SK-N-SH (cell line): ENCODE measurements around the gene TMED8. TPM values are rescaled to one million over a fixed set of nuclear protein-coding genes. Genes with fewer than 3 reads are reported as not detected.
"Not testable (repeated sequence)": the region's sequence is repeated elsewhere in the genome, so short reads cannot be mapped to it uniquely, and the experiment has no call there.

ENCODE experiments used
- CTCF ChIA-PET: fragments of 300-600, 350-600 bp; formaldehyde crosslinking; extraction: SDS; loops from one replicate; lab custom pipeline; 2021; lab: Yijun Ruan, JAX
- POLR2A ChIA-PET: fragments of 350-600 bp; sonication (Branson Sonifier 250); formaldehyde crosslinking; extraction: SDS; loops from one replicate; lab custom pipeline; 2020; ENCODE audit warnings: antibody characterized with exemption, inconsistent platforms; lab: Yijun Ruan, JAX
- DNase-seq: peaks from one replicate; pipeline ENCODE4 v3.0.0; 2012
- H2AFZ ChIP-seq: fragments of 200-600 bp; sonication (generic); 2 replicates; pipeline ENCODE4 v1.8.1; 2016; ENCODE audit warnings: antibody characterized with exemption, mild to moderate bottlenecking, low read depth
- H3F3A ChIP-seq: fragments of 200-600 bp; sonication (generic); replicated peaks from 2 replicates; pipeline ENCODE3; 2016; ENCODE audit warnings: antibody characterized with exemption, mild to moderate bottlenecking; ENCODE audit not compliant: insufficient read depth
- H3K27ac ChIP-seq, 2 experiments: fragments of 200-500 bp in 1 of 2; fragments of 200-600 bp in 1 of 2; sonication (Bioruptor generic) in 1 of 2; sonication (generic), shearing (Covaris generic) in 1 of 2; 2 replicates each; pipeline versions ENCODE4 v1.5.1 to v1.6.1; 2014 to 2016; ENCODE audit warnings: low read depth in 2 of 2, inconsistent platforms in 1 of 2, low read length in 1 of 2, mild to moderate bottlenecking in 1 of 2, mixed read lengths in 1 of 2
- H3K27me3 ChIP-seq: fragments of 200-600 bp; sonication (generic), shearing (Covaris generic); 2 replicates; pipeline ENCODE4 v1.6.1; 2016; ENCODE audit warnings: mixed run types; ENCODE audit not compliant: insufficient read depth
- H3K36me3 ChIP-seq, 2 experiments: fragments of 200-500 bp in 1 of 2; fragments of 200-600 bp in 1 of 2; sonication (Bioruptor generic) in 1 of 2; sonication (generic) in 1 of 2; replicated peaks in 1 of 2; 2 replicates each; pipeline versions ENCODE3 to v1.5.1; 2014 to 2016; ENCODE audit warnings: low read length in 1 of 2, mild to moderate bottlenecking in 1 of 2; ENCODE audit not compliant: insufficient read depth in 2 of 2, control insufficient read depth in 1 of 2
- H3K4me1 ChIP-seq, 2 experiments: fragments of 200-500 bp in 1 of 2; fragments of 200-600 bp in 1 of 2; sonication (Bioruptor generic) in 1 of 2; sonication (generic), shearing (Covaris generic) in 1 of 2; 2 replicates each; pipeline versions ENCODE4 v1.5.1 to v1.6.1; 2014 to 2016; ENCODE audit warnings: low read depth in 1 of 2, low read length in 1 of 2, mixed run types in 1 of 2; ENCODE audit not compliant: insufficient read depth in 2 of 2, control insufficient read depth in 1 of 2
- H3K4me2 ChIP-seq: fragments of 200-600 bp; sonication (generic), shearing (Covaris generic); 2 replicates; pipeline ENCODE4 v1.6.1; 2017; ENCODE audit warnings: mixed run types
- H3K4me3 ChIP-seq, 2 experiments: fragments of 200-500 bp in 1 of 2; fragments of 200-600 bp in 1 of 2; sonication (Bioruptor generic) in 1 of 2; sonication (generic), shearing (Covaris generic) in 1 of 2; 2 replicates each; pipeline versions ENCODE4 v1.5.1 to v1.8.1; 2014 to 2016; ENCODE audit warnings: low read depth in 2 of 2, inconsistent platforms in 1 of 2, low read length in 1 of 2, mild to moderate bottlenecking in 1 of 2, mixed read lengths in 1 of 2, moderate library complexity in 1 of 2
- H3K79me2 ChIP-seq: fragments of 200-600 bp; sonication (generic); 2 replicates; pipeline ENCODE4 v1.8.1; 2017; ENCODE audit warnings: mild to moderate bottlenecking; ENCODE audit not compliant: insufficient read depth
- H3K9ac ChIP-seq: fragments of 200-600 bp; sonication (generic); 2 replicates; pipeline ENCODE4 v1.6.1; 2017; ENCODE audit warnings: mixed run types
- H3K9me2 ChIP-seq: fragments of 200-600 bp; sonication (generic); 2 replicates; pipeline ENCODE4 v1.6.1; 2017; ENCODE audit warnings: mixed run types
- H3K9me3 ChIP-seq: fragments of 200-600 bp; sonication (generic); 2 replicates; pipeline ENCODE4 v1.6.1; 2017; ENCODE audit warnings: mixed run types, mild to moderate bottlenecking, moderate library complexity
- H4K20me1 ChIP-seq: fragments of 200-600 bp; sonication (generic); 2 replicates; pipeline ENCODE4 v1.6.1; 2017; ENCODE audit warnings: mild to moderate bottlenecking, mixed run types; ENCODE audit not compliant: insufficient read depth
- CHD2 ChIP-seq: fragments of 150-350 bp; IDR thresholded peaks from 2 replicates; pipeline ENCODE4 v1.6.1; 2018; ENCODE audit warnings: low read length; ENCODE audit not compliant: partially characterized antibody
- EZH2phosphoT487 ChIP-seq: fragments of 200-600 bp; sonication (generic); IDR thresholded peaks from 2 replicates; pipeline ENCODE4 v1.6.1; 2017; ENCODE audit warnings: low read depth, mixed run types, mild to moderate bottlenecking, antibody characterized with exemption, moderate library complexity, borderline replicate concordance
- FOXM1 ChIP-seq: IDR thresholded peaks from 2 replicates; pipeline ENCODE4 v1.4.0; 2012; ENCODE audit warnings: low read depth, mild to moderate bottlenecking
- MEF2A ChIP-seq: IDR thresholded peaks from 2 replicates; pipeline ENCODE4 v1.4.0; 2012; ENCODE audit warnings: low read depth, borderline replicate concordance
- MXI1 ChIP-seq: IDR thresholded peaks from 2 replicates; pipeline ENCODE4 v1.6.1; 2012; ENCODE audit warnings: mild to moderate bottlenecking, low read depth, low read length, improper control_type of control experiment
- NFIC ChIP-seq: IDR thresholded peaks from 2 replicates; pipeline ENCODE4 v1.4.0; 2012; ENCODE audit warnings: borderline replicate concordance
- REST ChIP-seq: IDR thresholded peaks from 2 replicates; pipeline ENCODE4 v1.6.1; 2012; ENCODE audit warnings: mild to moderate bottlenecking, low read depth, low read length, moderate library complexity
- RFX5 ChIP-seq: IDR thresholded peaks from 2 replicates; pipeline ENCODE4 v1.6.1; 2012; ENCODE audit warnings: mild to moderate bottlenecking, improper control_type of control experiment, low read length
- TEAD4 ChIP-seq: IDR thresholded peaks from 2 replicates; pipeline ENCODE4 v1.4.0; 2012; ENCODE audit warnings: mild to moderate bottlenecking, borderline replicate concordance; ENCODE audit not compliant: insufficient read depth
- YY1 ChIP-seq: IDR thresholded peaks from 2 replicates; pipeline ENCODE4 v1.4.0; 2012; ENCODE audit warnings: low read depth, mild to moderate bottlenecking
- WGBS: methylation state at CpG from one replicate; pipeline ENCODE4 v1.1.6; 2017; ENCODE audit warnings: low lambda C conversion rate; 5-methylcytosine and 5-hydroxymethylcytosine counted together
- polyA plus RNA-seq, 3 experiments: library from polyadenylated mRNA; depleted of rRNA; stranded (reverse); fragments of >200 nt; gene quantifications; 2 replicates each; pipeline ENCODE4 v1.2.3, GENCODE V29; 2012
- TF ChIP-seq, protein P1 (sequence below): IDR thresholded peaks from 2 replicates; pipeline ENCODE4 v1.4.0; 2012; ENCODE audit warnings: low read depth, borderline replicate concordance
- TF ChIP-seq, protein P2 (sequence below): IDR thresholded peaks from 2 replicates; pipeline ENCODE4 v1.4.0; 2012; ENCODE audit warnings: low read depth

TMED8 gene
- polyA plus RNA-seq, 1 of the 3 experiments (the other 2 are of a cell fraction) = 2.3 TPM

DNA sequence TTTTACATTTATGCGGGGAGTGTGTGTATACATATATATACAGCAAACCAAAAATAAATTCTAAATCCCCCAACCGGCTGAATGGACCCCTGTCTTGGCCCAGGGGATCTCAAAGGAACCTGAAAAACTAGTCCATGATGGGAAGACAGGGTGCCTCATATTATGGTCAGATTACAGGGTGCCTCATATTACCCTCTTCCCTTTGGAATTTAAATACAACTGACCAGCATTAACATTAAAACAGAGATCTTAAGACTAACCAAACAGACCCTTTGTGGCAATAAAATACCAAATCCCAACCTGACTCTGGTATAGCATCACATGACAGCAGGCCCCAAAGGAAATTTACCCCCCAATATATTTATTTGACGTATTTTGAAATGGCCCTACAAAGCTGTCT is 39.0 kb downstream of the TMED8 start:
- H3K9ac ChIP-seq = no peak overlapping the region
- H4K20me1 ChIP-seq = no peaks in the 10 kb centered on the region
- ChIA-PET CTCF (interaction anchor here (1.1 kb wide), 1 partner anchor 22 kb away, joined by 3 read pairs; no protein-coding TSS in a partner anchor), POLR2A (no interaction called here)
- H3K9me3 ChIP-seq = no peaks in the 10 kb centered on the region
- H3K27me3 ChIP-seq = no peaks in the 10 kb centered on the region
- H3K4me1 ChIP-seq = 0 out of 4 replicates have a peak, but pooled peaks cover 0 to 3% of the 10 kb centered on the region in 2 experiments
- H3K79me2 ChIP-seq = no peaks in the 10 kb centered on the region
- no peak overlapping the region for H2AFZ ChIP-seq
- H3K4me2 ChIP-seq = no peak overlapping the region
- 93% methylated on average over 3 of the region's 3 CpGs for whole genome bisulfite sequencing
- no peak for TF ChIP-seq RFX5
- no peak for TF ChIP-seq EZH2phosphoT487
- TF ChIP-seq MXI1 = no peak
- no peak for TF ChIP-seq CHD2
- no peak for TF ChIP-seq TEAD4
- no peak for TF ChIP-seq MEF2A
- no peak for TF ChIP-seq YY1
- TF ChIP-seq NFIC = no peak
- H3K4me3 ChIP-seq = no peak overlapping the region
- no peaks in the 10 kb centered on the region for H3K9me2 ChIP-seq
- H3K27ac ChIP-seq = no peak overlapping the region
- no peaks in the 10 kb centered on the region for H3F3A ChIP-seq
- H3K36me3 ChIP-seq = peaks cover 0 to 36% of the 10 kb centered on the region in 2 experiments
- no peak for DNase-seq

GRCh38 chr14:77337255-77337654 is 39.6 kb downstream of the TMED8 start:
- POLR2A ChIA-PET, H4K20me1 ChIP-seq, H3K4me3 ChIP-seq, H2AFZ ChIP-seq, H3K9ac ChIP-seq, H3F3A ChIP-seq, H3K4me1 ChIP-seq, H3K79me2 ChIP-seq, H3K9me2 ChIP-seq, H3K27me3 ChIP-seq, CTCF ChIA-PET, H3K9me3 ChIP-seq, H3K27ac ChIP-seq, DNase-seq, H3K4me2 ChIP-seq: not testable (repeated sequence)
- 98% methylated on average over 9 of the region's 9 CpGs for WGBS
- H3K36me3 ChIP-seq = peaks cover 0 to 30% of the 10 kb centered on the region in 2 experiments

DNA sequence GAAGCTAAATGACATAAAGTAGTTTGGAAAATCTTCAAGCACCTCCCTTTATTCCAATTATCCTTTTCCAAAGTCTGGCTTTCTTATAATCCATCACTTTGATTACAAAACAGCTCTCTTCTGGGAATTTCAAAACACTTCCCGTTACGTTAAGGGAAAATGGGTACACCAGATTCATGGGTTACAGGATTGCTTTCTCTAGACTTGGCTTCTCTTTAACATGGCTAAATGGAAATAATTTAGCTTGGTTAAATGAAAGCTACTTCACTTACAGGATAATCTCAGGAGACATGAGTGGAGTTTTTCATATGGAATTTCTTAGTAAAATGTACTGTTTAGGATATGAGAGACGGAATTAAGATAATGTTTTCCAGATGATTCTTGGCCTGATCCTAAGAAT is 41.3 kb downstream of the TMED8 start:
- no peak overlapping the region for H3K4me2 ChIP-seq
- H3K79me2 ChIP-seq = no peaks in the 10 kb centered on the region
- no peak for DNase-seq
- no peaks in the 10 kb centered on the region for H3K27me3 ChIP-seq
- no peaks in the 10 kb centered on the region for H3K4me1 ChIP-seq
- no peaks in the 10 kb centered on the region for H3K9me3 ChIP-seq
- no peak overlapping the region for H3K27ac ChIP-seq
- CTCF ChIA-PET = interaction anchor here (1.1 kb wide), 1 partner anchor 20 kb away, joined by 3 read pairs; no protein-coding TSS in a partner anchor
- TF ChIP-seq MXI1 = no peak
- TF ChIP-seq TEAD4 = no peak
- TF ChIP-seq, protein P1, sequence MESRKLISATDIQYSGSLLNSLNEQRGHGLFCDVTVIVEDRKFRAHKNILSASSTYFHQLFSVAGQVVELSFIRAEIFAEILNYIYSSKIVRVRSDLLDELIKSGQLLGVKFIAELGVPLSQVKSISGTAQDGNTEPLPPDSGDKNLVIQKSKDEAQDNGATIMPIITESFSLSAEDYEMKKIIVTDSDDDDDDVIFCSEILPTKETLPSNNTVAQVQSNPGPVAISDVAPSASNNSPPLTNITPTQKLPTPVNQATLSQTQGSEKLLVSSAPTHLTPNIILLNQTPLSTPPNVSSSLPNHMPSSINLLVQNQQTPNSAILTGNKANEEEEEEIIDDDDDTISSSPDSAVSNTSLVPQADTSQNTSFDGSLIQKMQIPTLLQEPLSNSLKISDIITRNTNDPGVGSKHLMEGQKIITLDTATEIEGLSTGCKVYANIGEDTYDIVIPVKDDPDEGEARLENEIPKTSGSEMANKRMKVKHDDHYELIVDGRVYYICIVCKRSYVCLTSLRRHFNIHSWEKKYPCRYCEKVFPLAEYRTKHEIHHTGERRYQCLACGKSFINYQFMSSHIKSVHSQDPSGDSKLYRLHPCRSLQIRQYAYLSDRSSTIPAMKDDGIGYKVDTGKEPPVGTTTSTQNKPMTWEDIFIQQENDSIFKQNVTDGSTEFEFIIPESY = no peak
- no peak for TF ChIP-seq REST
- no peak for TF ChIP-seq FOXM1
- TF ChIP-seq, protein P2, sequence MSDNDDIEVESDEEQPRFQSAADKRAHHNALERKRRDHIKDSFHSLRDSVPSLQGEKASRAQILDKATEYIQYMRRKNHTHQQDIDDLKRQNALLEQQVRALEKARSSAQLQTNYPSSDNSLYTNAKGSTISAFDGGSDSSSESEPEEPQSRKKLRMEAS = no peak
- H3F3A ChIP-seq = no peaks in the 10 kb centered on the region
- POLR2A ChIA-PET = no interaction called here
- no peaks in the 10 kb centered on the region for H4K20me1 ChIP-seq
- H3K36me3 ChIP-seq = peaks cover 0 to 17% of the 10 kb centered on the region in 2 experiments
- H3K4me3 ChIP-seq = no peak overlapping the region
- no peak overlapping the region for H2AFZ ChIP-seq
- 98% methylated on average over 3 of the region's 3 CpGs for WGBS
- H3K9ac ChIP-seq = no peak overlapping the region
- no peaks in the 10 kb centered on the region for H3K9me2 ChIP-seq
